Skeletal muscle satellite cell (primary cell): Measurements from ENCODE around the gene NBEA.

Experiments used
- H3K27me3 ChIP-seq: 2 replicates; pipeline ENCODE4 v1.7.0; 2013; ENCODE audit warnings: low read length; ENCODE audit not compliant: control insufficient read depth, insufficient read depth
- H3K36me3 ChIP-seq: 2 replicates; pipeline ENCODE4 v1.7.0; 2013; ENCODE audit warnings: mild to moderate bottlenecking, control low read depth, low read length; ENCODE audit not compliant: insufficient read depth
- H3K4me1 ChIP-seq: 2 replicates; pipeline ENCODE4 v1.7.0; 2013; ENCODE audit warnings: low read length; ENCODE audit not compliant: control insufficient read depth, insufficient read depth
- H3K4me2 ChIP-seq: 2 replicates; pipeline ENCODE4 v1.7.0; 2013; ENCODE audit warnings: mild to moderate bottlenecking, low read length
- H3K4me3 ChIP-seq: 2 replicates; pipeline ENCODE4 v1.7.0; 2013; ENCODE audit warnings: low read length
- H3K9ac ChIP-seq: 2 replicates; pipeline ENCODE4 v1.7.0; 2013; ENCODE audit warnings: mild to moderate bottlenecking, low read depth, low read length, moderate library complexity
- H3K9me3 ChIP-seq: replicated peaks from 2 replicates; pipeline ENCODE4 v1.7.0; 2013; ENCODE audit warnings: mild to moderate bottlenecking, control low read depth, low read length

The NBEA gene

DNA sequence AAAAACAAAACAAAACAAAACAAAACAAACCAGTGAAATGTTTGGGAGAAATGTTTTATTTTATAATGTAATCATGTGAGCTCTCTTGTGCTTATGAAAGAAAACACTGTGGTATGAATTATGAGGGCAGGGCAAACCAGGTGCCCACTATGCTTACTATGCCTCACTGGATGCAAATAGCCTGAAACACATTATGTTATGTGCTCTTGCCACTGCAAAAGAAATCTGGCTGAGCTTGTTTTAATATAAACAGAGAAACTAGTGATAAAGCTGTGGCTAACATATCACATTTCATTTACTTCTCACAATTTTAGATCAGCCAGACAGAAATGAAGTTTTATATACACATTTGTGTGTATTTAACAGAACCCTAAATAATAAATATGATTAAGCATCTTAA, 8.7 kb upstream of the NBEA start:
- no peak overlapping the region for H3K4me2 ChIP-seq
- no peaks in the 10 kb centered on the region for H3K9me3 ChIP-seq
- peaks cover 25% of the 10 kb centered on the region for H3K27me3 ChIP-seq
- no peak overlapping the region for H3K9ac ChIP-seq
- no peak overlapping the region for H3K4me3 ChIP-seq
- no peaks in the 10 kb centered on the region for H3K36me3 ChIP-seq
- no peaks in the 10 kb centered on the region for H3K4me1 ChIP-seq

DNA sequence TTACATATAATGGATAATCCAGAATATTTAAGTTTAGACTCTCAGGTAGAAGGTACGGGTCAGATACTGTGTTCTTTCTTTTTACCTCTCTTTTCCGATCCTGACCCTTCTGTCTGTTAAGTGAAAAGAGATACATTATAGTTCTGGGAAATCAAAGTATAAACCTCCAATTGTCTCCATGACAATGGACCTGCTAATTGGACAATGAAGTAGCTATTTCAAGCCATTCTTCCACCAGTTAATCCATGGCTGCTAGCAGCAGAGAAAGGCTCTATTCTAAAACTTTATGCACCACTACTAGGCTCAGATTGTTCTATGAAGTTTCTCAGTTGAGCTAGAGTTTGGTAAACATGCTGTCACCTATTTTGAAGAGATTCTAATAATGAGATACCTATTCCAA, 8.3 kb upstream of the NBEA start:
- no peak overlapping the region for H3K4me3 ChIP-seq
- H3K4me2 ChIP-seq: no peak overlapping the region
- H3K9me3 ChIP-seq: no peaks in the 10 kb centered on the region
- H3K36me3 ChIP-seq: no peaks in the 10 kb centered on the region
- H3K27me3 ChIP-seq: peaks cover 29% of the 10 kb centered on the region
- no peaks in the 10 kb centered on the region for H3K4me1 ChIP-seq
- no peak overlapping the region for H3K9ac ChIP-seq

DNA sequence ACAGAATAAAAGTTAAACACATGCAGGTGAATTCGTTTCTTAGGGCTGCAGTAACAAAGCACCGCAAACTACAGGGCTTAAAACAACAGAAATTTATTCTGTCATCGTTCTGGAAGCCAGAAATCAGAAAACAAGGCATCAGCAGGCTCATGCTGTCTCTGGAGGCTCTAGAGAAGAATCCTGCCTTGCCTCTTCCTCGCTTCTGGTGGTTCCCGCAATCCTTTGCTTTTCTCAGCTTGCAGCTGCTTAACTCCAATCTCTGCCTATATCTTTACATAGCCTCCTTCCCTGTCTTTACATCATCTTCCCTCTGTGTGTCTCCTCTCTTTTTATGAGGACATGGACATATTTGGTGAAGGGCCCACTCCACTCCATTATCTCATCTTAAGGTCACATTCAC, 6.2 kb upstream of the NBEA start:
- Histone ChIP-seq H3K36me3 (no peaks in the 10 kb centered on the region), H3K27me3 (peaks cover 47% of the 10 kb centered on the region), H3K4me3 (no peak overlapping the region), H3K4me2 (no peak overlapping the region), H3K4me1 (no peaks in the 10 kb centered on the region), H3K9me3 (no peaks in the 10 kb centered on the region), H3K9ac (no peak overlapping the region)

DNA sequence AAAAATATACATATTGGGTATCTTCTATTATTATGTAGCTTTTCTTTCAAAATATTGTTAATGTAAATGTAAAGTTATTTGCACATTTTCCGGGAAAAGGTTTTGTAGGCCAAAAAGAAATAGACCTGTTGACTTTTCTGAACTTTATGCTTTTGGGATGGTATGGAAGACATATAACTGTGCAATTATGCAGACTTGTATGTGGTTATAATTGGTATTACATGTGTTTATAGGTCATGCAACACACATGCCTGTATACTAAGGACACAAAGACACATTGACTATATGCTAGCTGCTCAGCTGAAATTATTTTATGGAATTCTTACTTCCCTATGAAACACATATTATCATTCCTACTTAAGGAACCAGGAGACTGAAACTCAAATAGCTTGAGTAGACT, 2.3 kb upstream of the NBEA start:
- no peaks in the 10 kb centered on the region for H3K36me3 ChIP-seq
- peaks cover 60% of the 10 kb centered on the region for H3K27me3 ChIP-seq
- H3K4me2 ChIP-seq: no peak overlapping the region
- no peak overlapping the region for H3K9ac ChIP-seq
- H3K4me3 ChIP-seq: no peak overlapping the region
- H3K9me3 ChIP-seq: no peaks in the 10 kb centered on the region
- H3K4me1 ChIP-seq: peaks cover 12% of the 10 kb centered on the region

DNA sequence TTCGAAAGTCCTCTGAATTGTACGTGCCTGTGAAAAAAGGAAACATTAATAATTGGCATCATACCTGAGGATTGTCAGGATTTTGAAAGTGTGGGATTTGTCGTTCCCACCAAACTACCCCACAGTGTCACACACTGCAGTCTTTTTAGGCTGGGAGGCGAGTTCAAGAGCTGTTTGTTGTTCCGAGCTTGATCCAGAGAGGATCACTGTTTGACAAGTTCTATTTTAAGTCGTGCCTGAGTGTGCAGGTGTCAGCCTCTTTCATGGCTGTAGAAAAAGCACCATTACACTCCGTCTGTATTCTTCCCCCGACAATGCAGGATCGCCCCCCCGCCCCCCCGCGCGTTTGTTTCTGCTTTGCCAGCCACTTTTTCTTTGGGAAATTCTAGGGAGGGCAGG, 635 bp upstream of the NBEA start:
- H3K9me3 ChIP-seq: no peaks in the 10 kb centered on the region
- no peaks in the 10 kb centered on the region for H3K36me3 ChIP-seq
- H3K27me3 ChIP-seq: peaks cover 51% of the 10 kb centered on the region
- H3K4me3 ChIP-seq: peak overlapping the region; percentile 94
- peak overlapping the region; percentile 86 for H3K4me2 ChIP-seq
- H3K9ac ChIP-seq: no peak overlapping the region
- H3K4me1 ChIP-seq: peaks cover 12% of the 10 kb centered on the region

DNA sequence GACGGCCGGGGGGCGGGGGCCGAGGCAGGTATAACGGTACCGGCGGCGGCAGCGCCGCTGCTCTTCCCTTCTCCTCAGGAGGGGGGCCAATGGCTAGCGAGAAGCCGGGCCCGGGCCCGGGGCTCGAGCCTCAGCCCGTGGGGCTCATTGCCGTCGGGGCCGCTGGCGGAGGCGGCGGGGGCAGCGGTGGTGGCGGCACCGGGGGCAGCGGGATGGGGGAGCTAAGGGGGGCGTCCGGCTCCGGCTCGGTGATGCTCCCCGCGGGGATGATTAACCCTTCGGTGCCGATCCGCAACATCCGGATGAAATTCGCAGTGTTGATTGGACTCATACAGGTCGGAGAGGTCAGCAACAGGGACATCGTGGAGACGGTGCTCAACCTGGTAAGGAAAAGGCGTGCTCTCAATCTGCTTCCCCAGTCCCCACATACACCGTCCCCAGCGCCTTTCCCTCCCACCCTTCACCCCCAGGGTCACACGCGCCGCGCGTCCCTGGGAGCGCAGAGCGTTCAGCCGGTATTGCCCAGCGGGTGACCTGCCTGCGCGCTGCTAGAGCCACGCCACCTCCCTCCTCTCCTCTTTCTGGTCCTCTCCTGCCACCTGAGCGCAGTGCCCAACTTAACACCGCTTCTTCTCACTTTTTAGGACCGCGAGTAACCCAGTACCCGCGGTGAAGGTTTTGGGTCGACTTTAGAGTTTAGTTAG, 814 bp downstream of the NBEA start:
- Histone ChIP-seq H3K36me3 (no peaks in the 10 kb centered on the region), H3K4me3 (peak overlapping the region; percentile 94), H3K4me2 (peak overlapping the region; percentile 86), H3K9ac (peak overlapping the region; percentile 68), H3K4me1 (peaks cover 12% of the 10 kb centered on the region), H3K9me3 (no peaks in the 10 kb centered on the region), H3K27me3 (peaks cover 41% of the 10 kb centered on the region)

DNA sequence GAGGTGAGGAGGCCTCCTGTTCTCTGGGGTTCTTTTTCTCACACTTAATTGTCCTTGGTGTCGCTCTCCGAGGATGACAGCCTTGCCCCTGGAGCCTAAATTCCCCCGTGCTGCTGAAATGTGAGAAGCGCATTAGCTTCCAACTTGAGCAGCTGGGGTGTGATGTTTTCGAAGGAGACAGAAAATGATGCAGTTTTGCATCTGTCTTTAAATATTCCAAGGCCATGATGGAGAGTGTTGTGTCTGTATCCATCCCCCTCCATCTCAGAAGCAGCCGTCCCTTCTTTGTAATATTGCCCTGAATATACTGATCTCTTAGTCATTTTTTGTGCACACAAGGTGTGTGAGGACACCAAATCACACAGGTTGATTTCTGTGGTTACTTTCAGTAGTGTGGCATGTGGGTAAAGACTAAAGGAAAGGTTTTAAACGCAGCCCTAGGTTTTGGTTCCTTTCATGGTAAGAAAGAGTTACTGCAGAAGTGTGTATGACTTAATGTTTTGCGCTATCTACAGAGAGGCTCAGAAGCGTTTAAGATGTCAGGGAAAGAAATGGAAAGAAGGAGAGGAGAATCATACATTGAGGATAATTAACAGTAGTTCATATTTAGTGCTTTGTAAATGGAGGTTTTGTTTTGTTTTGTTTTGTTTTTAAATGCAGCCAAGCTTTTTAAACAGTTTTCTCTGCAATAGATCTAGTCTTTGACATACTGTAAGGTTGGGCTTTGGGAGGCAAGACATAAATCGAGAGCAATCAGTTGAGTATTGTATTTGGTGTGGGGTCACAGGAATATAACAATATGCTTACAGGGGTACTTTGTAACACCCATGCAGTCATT, 1.6 kb downstream of the NBEA start:
- Histone ChIP-seq H3K9ac (no peak overlapping the region), H3K27me3 (peaks cover 38% of the 10 kb centered on the region), H3K36me3 (no peaks in the 10 kb centered on the region), H3K4me2 (peak overlapping the region; percentile 86), H3K4me1 (peaks cover 12% of the 10 kb centered on the region), H3K9me3 (no peaks in the 10 kb centered on the region), H3K4me3 (peak overlapping the region; percentile 94)

DNA sequence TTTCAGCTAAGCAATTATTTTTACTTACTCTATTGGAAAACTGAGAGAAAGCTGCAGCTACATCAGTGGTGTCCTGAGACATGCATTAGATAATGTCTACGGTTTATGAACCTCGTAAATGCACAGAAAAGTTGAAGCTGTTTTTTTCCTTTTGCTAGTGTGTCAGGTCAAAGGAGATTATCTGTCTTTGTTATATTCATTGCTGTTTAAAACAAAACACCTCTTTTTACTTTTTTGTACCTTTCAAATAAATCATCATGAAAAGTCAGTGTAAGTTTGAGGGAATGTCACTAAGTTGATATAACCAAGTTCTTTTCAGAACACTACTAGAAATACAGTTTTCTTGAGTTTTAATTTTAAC, 2.2 kb downstream of the NBEA start:
- peaks cover 12% of the 10 kb centered on the region for H3K4me1 ChIP-seq
- H3K27me3 ChIP-seq: peaks cover 34% of the 10 kb centered on the region
- no peaks in the 10 kb centered on the region for H3K9me3 ChIP-seq
- H3K4me2 ChIP-seq: no peak overlapping the region
- H3K4me3 ChIP-seq: no peak overlapping the region
- no peaks in the 10 kb centered on the region for H3K36me3 ChIP-seq
- H3K9ac ChIP-seq: no peak overlapping the region

DNA sequence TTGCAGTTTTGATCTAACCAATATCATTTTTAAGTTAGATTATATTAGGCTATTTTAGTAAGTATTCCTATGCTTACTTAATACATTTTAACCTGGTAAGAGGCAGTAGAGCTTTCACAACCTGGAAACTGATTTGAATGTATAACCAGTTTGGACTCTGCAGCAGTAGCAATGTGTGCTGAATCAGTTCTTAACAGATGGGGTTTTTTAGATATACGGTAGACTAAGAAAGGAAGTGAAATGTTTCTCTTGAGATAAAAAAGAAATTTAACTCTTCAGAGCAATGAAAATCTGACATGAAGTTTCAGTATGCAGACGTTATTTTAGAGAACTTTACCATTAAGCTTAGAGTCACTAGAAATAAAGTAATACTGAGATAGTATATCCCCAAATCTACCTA, 2.7 kb downstream of the NBEA start:
- H3K9ac ChIP-seq: no peak overlapping the region
- no peaks in the 10 kb centered on the region for H3K9me3 ChIP-seq
- no peak overlapping the region for H3K4me2 ChIP-seq
- peaks cover 30% of the 10 kb centered on the region for H3K27me3 ChIP-seq
- no peak overlapping the region for H3K4me3 ChIP-seq
- no peaks in the 10 kb centered on the region for H3K36me3 ChIP-seq
- H3K4me1 ChIP-seq: peaks cover 12% of the 10 kb centered on the region

DNA sequence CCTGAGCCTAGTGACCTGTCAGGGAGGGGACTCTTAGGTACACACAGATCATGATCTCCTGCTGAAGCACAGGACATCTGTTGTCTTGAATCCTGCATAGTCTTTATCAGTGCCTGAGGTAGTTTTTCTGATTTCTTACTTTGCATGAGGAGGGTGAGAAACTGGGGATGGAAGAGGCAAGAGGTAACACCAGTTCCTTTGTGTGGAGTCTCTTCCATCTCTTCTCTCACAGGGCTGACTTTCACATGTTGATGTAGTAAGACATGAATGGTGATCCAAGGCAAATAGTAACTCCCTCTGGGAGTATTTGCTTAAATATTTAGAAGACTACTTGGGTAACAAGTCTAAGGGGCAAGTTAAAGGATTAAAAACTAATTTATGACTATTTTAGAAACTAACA, 9.5 kb downstream of the NBEA start:
- H3K4me1 ChIP-seq: no peaks in the 10 kb centered on the region
- H3K36me3 ChIP-seq: no peaks in the 10 kb centered on the region

DNA sequence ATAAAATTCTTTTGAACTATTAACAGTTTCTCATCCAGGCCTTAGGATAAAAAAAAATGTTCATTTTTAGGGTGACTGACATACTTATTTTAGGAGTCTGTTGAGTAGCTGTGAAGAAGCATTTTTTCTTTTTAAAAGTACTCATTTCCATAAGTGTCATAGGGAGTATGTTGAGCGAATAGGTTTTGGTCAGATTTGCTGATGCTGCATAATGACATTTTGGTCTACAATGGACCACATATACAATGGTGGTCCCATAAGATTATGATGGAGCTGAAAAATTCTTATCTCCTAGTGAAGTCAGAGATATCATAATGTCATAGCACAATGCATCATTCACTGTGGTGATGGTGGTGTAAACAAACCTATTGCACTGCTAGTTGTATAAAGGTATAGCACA, 17.4 kb downstream of the NBEA start:
- no peak overlapping the region for H3K4me2 ChIP-seq
- H3K4me3 ChIP-seq: no peak overlapping the region
- H3K27me3 ChIP-seq: no peaks in the 10 kb centered on the region
- H3K9me3 ChIP-seq: no peaks in the 10 kb centered on the region
- H3K4me1 ChIP-seq: no peaks in the 10 kb centered on the region
- no peaks in the 10 kb centered on the region for H3K36me3 ChIP-seq
- no peak overlapping the region for H3K9ac ChIP-seq

More for the DNA sequence above, 9.5 kb downstream of the NBEA start:
- H3K9ac ChIP-seq: no peak overlapping the region
- no peak overlapping the region for H3K4me2 ChIP-seq
- no peak overlapping the region for H3K4me3 ChIP-seq
- no peaks in the 10 kb centered on the region for H3K9me3 ChIP-seq
- H3K27me3 ChIP-seq: peaks cover 3% of the 10 kb centered on the region

DNA sequence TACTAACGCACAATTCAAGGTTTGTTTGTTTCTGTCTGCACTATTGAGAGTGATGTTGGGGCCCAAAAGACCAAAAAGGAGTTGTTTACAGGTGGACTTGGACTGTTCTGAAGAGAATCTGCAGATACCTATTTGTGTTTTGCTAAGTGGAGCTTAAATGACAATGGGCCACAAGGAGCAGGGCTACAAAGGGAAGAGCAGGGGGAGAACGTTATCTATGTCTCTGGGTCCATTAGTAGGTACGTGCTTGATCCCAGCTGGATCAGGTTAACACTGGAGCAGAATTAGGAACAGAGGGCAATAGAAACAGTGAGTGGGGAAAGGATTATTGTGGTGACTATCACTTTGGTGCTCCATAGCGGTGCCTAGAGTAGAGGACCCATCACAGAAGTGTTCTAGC, 22.5 kb downstream of the NBEA start:
- no peaks in the 10 kb centered on the region for H3K9me3 ChIP-seq
- H3K36me3 ChIP-seq: no peaks in the 10 kb centered on the region
- H3K4me2 ChIP-seq: no peak overlapping the region
- H3K4me1 ChIP-seq: no peaks in the 10 kb centered on the region
- no peaks in the 10 kb centered on the region for H3K27me3 ChIP-seq
- no peak overlapping the region for H3K4me3 ChIP-seq
- H3K9ac ChIP-seq: no peak overlapping the region
